Left lung (tissue), 10 donors: ENCODE data around the gene FAXC. TPM values are rescaled to one million over a fixed set of nuclear protein-coding genes. Genes with fewer than 3 reads are reported as not detected.

Experiments used
- ATAC-seq: fragments of 200-7000 bp; cut with Tn5 transposase; one replicate; pipeline ENCODE4 v1.9.1; 2020; ENCODE audit warnings: moderate library complexity
- DNase-seq, 4 donors: peaks; one replicate each; pipeline ENCODE4 v3.0.0-alpha.2; 2013 to 2020
- H3K27ac ChIP-seq, 2 donors: fragments of 200-600 bp; sonication (generic) in 1 of 2; one replicate each; pipeline versions ENCODE4 v1.5.0 to v1.8.0; 2020 to 2021
- H3K27me3 ChIP-seq, 2 donors: fragments of 200-600 bp; sonication (generic) in 1 of 2; one replicate each; pipeline versions ENCODE4 v1.5.0 to v1.8.0; 2020 to 2021
- H3K36me3 ChIP-seq, 2 donors: fragments of 200-600 bp; sonication (generic) in 1 of 2; one replicate each; pipeline versions ENCODE4 v1.5.0 to v1.8.0; 2020 to 2021
- H3K4me1 ChIP-seq, 2 donors: fragments of 200-600 bp; one replicate each; pipeline ENCODE4 v1.8.0; 2021
- H3K4me3 ChIP-seq, 2 donors: fragments of 200-600 bp; sonication (generic) in 1 of 2; one replicate each; pipeline versions ENCODE4 v1.5.0 to v1.8.0; 2020 to 2021; ENCODE audit warnings: mild to moderate bottlenecking in 1 of 2
- H3K9me3 ChIP-seq, 2 donors: fragments of 200-600 bp; sonication (generic) in 1 of 2; one replicate each; pipeline versions ENCODE4 v1.5.0 to v1.8.0; 2020 to 2021
- CTCF ChIP-seq, 2 donors: fragments of 200-600 bp; sonication (generic) in 1 of 2; IDR thresholded peaks; one replicate each; pipeline versions ENCODE4 v1.5.0 to v1.8.0; 2021; ENCODE audit warnings: antibody characterized with exemption in 2 of 2
- intact Hi-C, 2 donors: fragments of 100-400 bp; cut with DNase I; formaldehyde crosslinking; loops; one replicate each; pipeline versions ENCODE4 v1.11.2 to v1.14.2; 2022
- polyA plus RNA-seq, 6 donors: library from polyadenylated mRNA; unstranded; fragments of 120-200 nt; gene quantifications; one replicate each; pipeline ENCODE4 v1.2.1, GENCODE V29; 2013; ENCODE audit not compliant: insufficient read length in 6 of 6
- total RNA-seq, 2 donors: library from RNA; stranded (reverse); fragmentation: NEBNext Ultra II Directional; extraction: Animal tissue kit (Norgen Biotek cat#: 25700); gene quantifications; one replicate each; pipeline ENCODE4 v1.2.1, GENCODE V29; 2021
- donor health status: DM: no; HTN: yes; CAD: no.
- donor health status: DM: no; HTN: no; CAD: no.

The FAXC gene
- total and polyA plus RNA-seq, 8 donors: 5.2 to 12.7 (median 8.6) TPM

GRCh38 chr6:99364026-99364425 is 14.6 kb upstream of the FAXC start:
- no peaks in the 10 kb centered on the region for H3K9me3 ChIP-seq
- TF ChIP-seq CTCF (IDR thresholded peaks at IDR 0.05): no peak
- H3K4me1 ChIP-seq: no peaks in the 10 kb centered on the region
- ATAC-seq (no peak), DNase-seq (no peak)
- no peak overlapping the region for H3K4me3 ChIP-seq
- H3K36me3 ChIP-seq: no peaks in the 10 kb centered on the region
- intact Hi-C loops: no loop called here
- no peak overlapping the region for H3K27ac ChIP-seq
- H3K27me3 ChIP-seq: no peaks in the 10 kb centered on the region

GRCh38 chr6:99362678-99363268 is 13.3 kb upstream of the FAXC start:
- no peaks in the 10 kb centered on the region for H3K27me3 ChIP-seq
- H3K27ac ChIP-seq: no peak overlapping the region
- intact Hi-C loops: no loop called here
- H3K4me1 ChIP-seq: no peaks in the 10 kb centered on the region
- ATAC-seq (no peak), DNase-seq (no peak)
- no peaks in the 10 kb centered on the region for H3K36me3 ChIP-seq
- H3K4me3 ChIP-seq: no peak overlapping the region
- H3K9me3 ChIP-seq: no peaks in the 10 kb centered on the region
- no peak for TF ChIP-seq CTCF (IDR thresholded peaks at IDR 0.05)

GRCh38 chr6:99359800-99360199 is 10.3 kb upstream of the FAXC start:
- ATAC-seq: no peak
- intact Hi-C loops: no loop called here
- TF ChIP-seq CTCF (IDR thresholded peaks at IDR 0.05): no peak
- Histone ChIP-seq H3K4me1 (no peaks in the 10 kb centered on the region), H3K36me3 (no peaks in the 10 kb centered on the region), H3K27ac (no peak overlapping the region), H3K9me3 (no peaks in the 10 kb centered on the region), H3K4me3 (no peak overlapping the region), H3K27me3 (peaks cover 0 to 20% of the 10 kb centered on the region in 2 donors)
- DNase-seq: no peak

- intact Hi-C loops: no loop called here
- H3K4me3 ChIP-seq: no peak overlapping the region
- H3K27me3 ChIP-seq: peaks cover 0 to 43% of the 10 kb centered on the region in 2 donors
- no peak for ATAC-seq
- H3K4me1 ChIP-seq: no peaks in the 10 kb centered on the region
- TF ChIP-seq CTCF (IDR thresholded peaks at IDR 0.05): no peak
- no peaks in the 10 kb centered on the region for H3K9me3 ChIP-seq
- no peak for DNase-seq
- no peak overlapping the region for H3K27ac ChIP-seq
- H3K36me3 ChIP-seq: no peaks in the 10 kb centered on the region
Measured at GRCh38 chr6:99356641-99357040, 7.2 kb upstream of the FAXC start.

GRCh38 chr6:99354983-99355382 is 5.5 kb upstream of the FAXC start:
- intact Hi-C loops: no loop called here
- Histone ChIP-seq H3K4me3 (no peak overlapping the region), H3K4me1 (peaks cover 0 to under 1% of the 10 kb centered on the region in 2 donors), H3K27ac (no peak overlapping the region), H3K9me3 (no peaks in the 10 kb centered on the region), H3K36me3 (no peaks in the 10 kb centered on the region), H3K27me3 (peaks cover 2 to 60% of the 10 kb centered on the region in 2 donors)
- ATAC-seq: no peak
- no peak for DNase-seq
- no peak for TF ChIP-seq CTCF (IDR thresholded peaks at IDR 0.05)
